Keratinocyte (primary cell): ENCODE data around the gene BRSK1.

ENCODE experiments used
- CTCF ChIP-seq, 3 experiments: IDR thresholded peaks in 1 of 3; conservative IDR thresholded peaks in 1 of 3; optimal IDR thresholded peaks in 1 of 3; 2 replicates in 2 of 3; 3 replicates in 1 of 3; pipeline versions ENCODE3 to v1.5.1; 2011; ENCODE audit warnings: low read length in 3 of 3, mild to moderate bottlenecking in 3 of 3, moderate library complexity in 2 of 3, control low read depth in 1 of 3, inconsistent platforms in 1 of 3; ENCODE audit not compliant: insufficient read depth in 2 of 3; ENCODE audit errors: extremely low read depth in 1 of 3
- EZH2 ChIP-seq: IDR thresholded peaks from one replicate; pipeline ENCODE4 v1.6.1; 2012; ENCODE audit warnings: inconsistent platforms, mild to moderate bottlenecking, low read length, moderate library complexity

GRCh38 chr19:55301459-55302317, 17.9 kb downstream of the BRSK1 start:
- TF ChIP-seq CTCF (optimal IDR thresholded peaks at IDR 0.05 in 1 of 3, IDR thresholded peaks at IDR 0.05 in 1 of 3, conservative IDR thresholded peaks at IDR 0.05 in 1 of 3; ENCODE audit: extremely low read depth in 1 of 3, insufficient read depth in 2 of 3, low read length in 3 of 3) (peak; percentile 76 to 97 (median 95)), EZH2 (no peak)
